HK-2 (cell line): ENCODE data around the gene AUTS2.

Source experiments
- DNase-seq: peaks from one replicate; pipeline ENCODE4 v3.0.0-alpha.2; 2018; ENCODE audit not compliant: unreplicated experiment

Gene AUTS2

GRCh38 chr7:70738151-70738885, 1140.0 kb downstream of the AUTS2 start:
- no peak for DNase-seq

- no peak for DNase-seq
Measured at GRCh38 chr7:70739646-70740210, 1141.5 kb downstream of the AUTS2 start.

- DNase-seq = no peak
Measured at GRCh38 chr7:70741666-70742065, 1143.4 kb downstream of the AUTS2 start.

GRCh38 chr7:70743531-70744325, 1145.5 kb downstream of the AUTS2 start:
- no peak for DNase-seq

- DNase-seq = no peak
Measured at GRCh38 chr7:70744492-70744891, 1146.2 kb downstream of the AUTS2 start.

GRCh38 chr7:70749831-70750230, 1151.6 kb downstream of the AUTS2 start:
- DNase-seq = no peak

- no peak for DNase-seq
Measured at GRCh38 chr7:70751895-70752294, 1153.6 kb downstream of the AUTS2 start.

GRCh38 chr7:70752794-70753241, 1154.5 kb downstream of the AUTS2 start:
- DNase-seq = no peak

- DNase-seq = no peak
Measured at GRCh38 chr7:70756789-70757188, 1158.5 kb downstream of the AUTS2 start.

- no peak for DNase-seq
Measured at GRCh38 chr7:70758646-70759045, 1160.4 kb downstream of the AUTS2 start.

- no peak for DNase-seq
Measured at GRCh38 chr7:70759674-70760073, 1161.4 kb downstream of the AUTS2 start.

GRCh38 chr7:70761711-70762328, 1163.5 kb downstream of the AUTS2 start:
- no peak for DNase-seq

- no peak for DNase-seq
Measured at GRCh38 chr7:70762696-70763095, 1164.4 kb downstream of the AUTS2 start.

GRCh38 chr7:70763961-70764691, 1165.9 kb downstream of the AUTS2 start:
- no peak for DNase-seq

GRCh38 chr7:70764701-70765208, 1166.5 kb downstream of the AUTS2 start:
- no peak for DNase-seq

- no peak for DNase-seq
Measured at GRCh38 chr7:70765651-70766050, 1167.4 kb downstream of the AUTS2 start.

GRCh38 chr7:70766109-70766508, 1167.8 kb downstream of the AUTS2 start:
- DNase-seq = no peak

GRCh38 chr7:70766694-70767093, 1168.4 kb downstream of the AUTS2 start:
- no peak for DNase-seq

- no peak for DNase-seq
Measured at GRCh38 chr7:70770154-70770553, 1171.9 kb downstream of the AUTS2 start.

- no peak for DNase-seq
Measured at GRCh38 chr7:70771451-70771850, 1173.2 kb downstream of the AUTS2 start.

GRCh38 chr7:70772891-70773290, 1174.6 kb downstream of the AUTS2 start:
- no peak for DNase-seq
